GM12878 (cell line): ENCODE measurements around the gene ARID3A. TPM values are rescaled to one million over a fixed set of nuclear protein-coding genes. Genes with fewer than 3 reads are reported as not detected.
A peak's percentile ranks its signal among the peaks of the same experiment; 100 is the strongest.

ENCODE experiments used
- ATAC-seq: fragments of 200-7000 bp; cut with Tn5 transposase; 3 replicates; pipeline ENCODE4 v1.9.1; 2020; ENCODE audit warnings: mild to moderate bottlenecking, moderate library complexity
- BruUV-seq: library from RNA; stranded (reverse); fragments of 400-500 nt; replicated peaks from 2 replicates; lab custom pipeline; 2021; lab: Mats Ljungman, UMichigan
- CTCF ChIA-PET: fragments of 300-600 bp; sonication (Branson Sonifier 250); formaldehyde crosslinking; extraction: SDS; loops from one replicate; lab custom pipeline; 2021; ENCODE audit warnings: inconsistent platforms; lab: Yijun Ruan, JAX
- POLR2A ChIA-PET: fragments of 350-600 bp; formaldehyde crosslinking; extraction: SDS; loops from one replicate; lab custom pipeline; 2021; ENCODE audit warnings: inconsistent platforms; lab: Charles Lee
- RAD21 ChIA-PET: fragments of 300-600 bp; sonication (Branson Sonifier 250); formaldehyde crosslinking; loops from one replicate; lab custom pipeline; 2023; ENCODE audit warnings: antibody characterized with exemption; ENCODE audit not compliant: unreplicated experiment; lab: Charles Lee
- SMC1A ChIA-PET: fragments of 300-600 bp; sonication (Branson Sonifier 250); formaldehyde crosslinking; loops from one replicate; lab custom pipeline; 2023; ENCODE audit not compliant: unreplicated experiment, uncharacterized antibody; lab: Charles Lee
- DNase-seq: peaks from one replicate; pipeline ENCODE4 v3.0.0-alpha.2; 2011; ENCODE audit warnings: low read depth, low spot score
- FAIRE-seq: peaks from 3 replicates; lab custom pipeline; 2011; peaks lifted over from hg19 to GRCh38; lab: Jason Lieb, UNC
- H2AFZ ChIP-seq: 2 replicates; pipeline ENCODE4 v1.6.0; 2011; ENCODE audit warnings: low read depth, low read length, control low read depth; ENCODE audit not compliant: control insufficient read depth
- H3K27ac ChIP-seq: 2 replicates; pipeline ENCODE4 v1.5.1; 2011; ENCODE audit warnings: control low read depth; ENCODE audit not compliant: control insufficient read depth, insufficient read depth
- H3K27me3 ChIP-seq, 2 experiments: replicated peaks in 1 of 2; 2 replicates each; pipeline versions ENCODE4 v1.6.0 to v1.6.1; 2011; ENCODE audit warnings: low read length in 1 of 2; ENCODE audit not compliant: control insufficient read depth in 2 of 2, insufficient read depth in 2 of 2
- H3K36me3 ChIP-seq, 2 experiments: 2 replicates each; pipeline ENCODE4 v1.5.1; 2011; ENCODE audit warnings: low read length in 1 of 2; ENCODE audit not compliant: control insufficient read depth in 2 of 2, insufficient read depth in 2 of 2
- H3K4me1 ChIP-seq: 2 replicates; pipeline ENCODE4 v1.6.1; 2011; ENCODE audit warnings: mild to moderate bottlenecking, low read length, moderate library complexity, mixed read lengths; ENCODE audit not compliant: control insufficient read depth, insufficient read depth
- H3K4me2 ChIP-seq: 2 replicates; pipeline ENCODE4 v1.6.0; 2011; ENCODE audit warnings: control low read depth; ENCODE audit not compliant: control insufficient read depth, insufficient read depth
- H3K4me3 ChIP-seq: fragments of 200-600 bp; sonication (generic); 2 replicates; pipeline ENCODE4 v1.5.1; 2016
- H3K79me2 ChIP-seq: 2 replicates; pipeline ENCODE4 v1.6.0; 2011; ENCODE audit warnings: low read length; ENCODE audit not compliant: control insufficient read depth, insufficient read depth
- H3K9ac ChIP-seq: 2 replicates; pipeline ENCODE4 v1.8.0; 2011; ENCODE audit warnings: low read length, control low read depth, mixed read lengths; ENCODE audit not compliant: control insufficient read depth, insufficient read depth
- H3K9me3 ChIP-seq: replicated peaks from 3 replicates; pipeline ENCODE4 v1.5.1; 2011; ENCODE audit warnings: mild to moderate bottlenecking, low read length; ENCODE audit not compliant: control insufficient read depth, insufficient read depth
- H4K20me1 ChIP-seq: 2 replicates; pipeline ENCODE4 v1.6.0; 2011; ENCODE audit not compliant: control insufficient read depth, insufficient read depth
- BCL11A ChIP-seq: IDR thresholded peaks from 2 replicates; pipeline ENCODE4 v1.6.1; 2011; ENCODE audit warnings: low read depth, low read length
- CBX3 ChIP-seq: fragments of 200-600 bp; sonication (generic); IDR thresholded peaks from 2 replicates; pipeline ENCODE4 v1.6.1; 2016; ENCODE audit warnings: low read depth, borderline replicate concordance
- EED ChIP-seq: sonication (generic); IDR thresholded peaks from 2 replicates; pipeline ENCODE4 v1.6.1; 2016; ENCODE audit warnings: antibody characterized with exemption, low read depth
- EP300 ChIP-seq, 2 experiments: fragments of 150-350 bp in 1 of 2; IDR thresholded peaks; 2 replicates each; pipeline ENCODE4 v1.6.1; 2011 to 2012; ENCODE audit warnings: low read depth in 2 of 2, low read length in 2 of 2, borderline replicate concordance in 1 of 2, improper control_type of control experiment in 1 of 2, inconsistent platforms in 1 of 2; ENCODE audit not compliant: control insufficient read depth in 1 of 2
- EZH2 ChIP-seq: IDR thresholded peaks from 2 replicates; pipeline ENCODE4 v1.6.1; 2012; ENCODE audit warnings: low read depth, mild to moderate bottlenecking, control low read depth, inconsistent platforms, low read length, borderline replicate concordance; ENCODE audit not compliant: control insufficient read depth
- FOXM1 ChIP-seq: IDR thresholded peaks from 2 replicates; pipeline ENCODE4 v1.6.1; 2012; ENCODE audit warnings: low read depth, mild to moderate bottlenecking, inconsistent platforms, low read length, moderate library complexity
- GABPA ChIP-seq: IDR thresholded peaks from 2 replicates; pipeline ENCODE4 v1.6.1; 2014; ENCODE audit warnings: antibody characterized with exemption, low read depth, mild to moderate bottlenecking, inconsistent platforms
- HDAC6 ChIP-seq: fragments of 200-600 bp; sonication (generic); IDR thresholded peaks from one replicate; pipeline ENCODE4 v1.8.0; 2017; ENCODE audit warnings: antibody characterized with exemption; ENCODE audit not compliant: unreplicated experiment
- HSF1 ChIP-seq: fragments of 150-350 bp; IDR thresholded peaks from 2 replicates; pipeline ENCODE4 v1.6.1; 2014; ENCODE audit warnings: mild to moderate bottlenecking, low read depth, low read length
- IKZF1 ChIP-seq: fragments of 450-650 bp; conservative IDR thresholded peaks from 2 replicates; pipeline ENCODE4 v1.6.1; 2017; ENCODE audit warnings: antibody characterized with exemption, mild to moderate bottlenecking
- IRF3 ChIP-seq: fragments of 450-650 bp; IDR thresholded peaks from 2 replicates; pipeline ENCODE4 v1.6.1; 2014; ENCODE audit warnings: mild to moderate bottlenecking
- IRF4 ChIP-seq: IDR thresholded peaks from 2 replicates; pipeline ENCODE4 v1.6.1; 2011; ENCODE audit warnings: low read depth, low read length
- IRF5 ChIP-seq: fragments of 450-650 bp; IDR thresholded peaks from 2 replicates; pipeline ENCODE4 v1.6.1; 2017; ENCODE audit warnings: borderline replicate concordance
- LARP7 ChIP-seq: fragments of 450-650 bp; IDR thresholded peaks from 2 replicates; pipeline ENCODE4 v1.6.1; 2017; ENCODE audit warnings: mild to moderate bottlenecking
- MXI1 ChIP-seq: fragments of 150-350 bp; IDR thresholded peaks from 2 replicates; pipeline ENCODE4 v1.6.1; 2011; ENCODE audit warnings: low read depth, mild to moderate bottlenecking, inconsistent platforms, low read length, improper control_type of control experiment
- POU2F2 ChIP-seq: IDR thresholded peaks from 3 replicates; pipeline ENCODE4 v1.6.1; 2011; ENCODE audit warnings: low read depth, mild to moderate bottlenecking, low read length, borderline replicate concordance
- RAD51 ChIP-seq: fragments of 450-650 bp; IDR thresholded peaks from 2 replicates; pipeline ENCODE4 v1.6.1; 2016; ENCODE audit warnings: moderate library complexity, mild to moderate bottlenecking, inconsistent platforms
- TBL1XR1 ChIP-seq: IDR thresholded peaks from 2 replicates; pipeline ENCODE4 v1.6.1; 2012; ENCODE audit warnings: low read depth, low read length, improper control_type of control experiment
- ZBED1 ChIP-seq: IDR thresholded peaks from 2 replicates; pipeline ENCODE4 v1.6.1; 2016; ENCODE audit warnings: borderline replicate concordance
- WGBS: methylation state at CpG from one replicate; pipeline ENCODE4 v1.1.6; 2016; ENCODE audit warnings: low lambda C conversion rate; ENCODE audit not compliant: insufficient replicate concordance, insufficient coverage; ENCODE audit errors: missing lambda C conversion rate; 5-methylcytosine and 5-hydroxymethylcytosine counted together
- in situ Hi-C: fragments of 300-500 bp; cut with MboI; formaldehyde crosslinking; loops from 9 replicates; pipeline ENCODE4 v1.14.3; 2018; ENCODE audit warnings: mixed read lengths
- intact Hi-C: fragments of 100-400 bp; cut with micrococcal nuclease; formaldehyde crosslinking; loops from one replicate; pipeline ENCODE4 v1.14.2; 2022; ENCODE audit not compliant: unreplicated experiment
- polyA plus RNA-seq, 11 experiments: library from polyadenylated mRNA; depleted of rRNA in 4 of 11; unstranded in 6 of 11; stranded (reverse) in 5 of 11; fragments of >200 nt; fragmentation: Nextera tagmentation in 4 of 11; fragmentation: Illumina TruSeq in 1 of 11; extraction: Ambion mirVana in 4 of 11; extraction: Trizol in 1 of 11; gene quantifications; 1 replicate in 1 of 11; 2 replicates in 10 of 11; pipeline versions ENCODE4 v1.2.1 to v1.2.3, GENCODE V29; 2011 to 2016; ENCODE audit warnings: inconsistent platforms in 2 of 11, missing spikeins in 2 of 11, low read depth in 1 of 11
- total RNA-seq, 4 experiments: library from RNA; depleted of rRNA in 3 of 4; stranded (reverse); fragments of >200 nt in 3 of 4; fragmentation: Illumina TruSeq in 1 of 4; extraction: Trizol in 1 of 4; gene quantifications; 2 replicates each; pipeline versions ENCODE4 v1.2.1 to v1.2.3, GENCODE V29; 2013 to 2021

Gene ARID3A
- total and polyA plus RNA-seq, 10 of the 15 experiments (the other 5 are each of a cell fraction or from before 2014, with no cell fraction given): 0.76 to 70.0 (median 16.7) TPM

- TF ChIP-seq HDAC6 (no peak), IRF3 (no peak), IKZF1 (peak; percentile 65)
Observed at GRCh38 chr19:917323-918151, 8.3 kb upstream of the ARID3A start, which contains the start of gene KISS1R (continued).

GRCh38 chr19:918152-918437 lies 7.7 kb upstream of the ARID3A start:
- peaks cover 25% of the 10 kb centered on the region for H3K4me1 ChIP-seq
- ChIA-PET SMC1A (interaction anchor here (1.1 kb wide), 1 partner anchor 10 kb away, joined by 4 read pairs; no protein-coding TSS in a partner anchor), RAD21 (interaction anchor here (0.6 to 3.6 kb wide), 3 partner anchors 20 to 60 kb away, joined by 3 to 46 read pairs (median 5); no protein-coding TSS in a partner anchor), CTCF (interaction anchor here (4.6 kb wide), 1 partner anchor 54 kb away, joined by 50 read pairs; no protein-coding TSS in a partner anchor), POLR2A (interaction anchor here (0.6 kb wide), 1 partner anchor 411 kb away, joined by 8 read pairs; no protein-coding TSS in a partner anchor)
- H3K9ac ChIP-seq: no peak overlapping the region
- no peak overlapping the region for H2AFZ ChIP-seq
- no peaks in the 10 kb centered on the region for H4K20me1 ChIP-seq
- peaks cover 4% of the 10 kb centered on the region for H3K79me2 ChIP-seq
- H3K27me3 ChIP-seq: peaks cover 0 to 2% of the 10 kb centered on the region in 2 experiments; a peak in 1 of 4 replicates
- in situ Hi-C loops: no loop called here
- DNase-seq (no peak), ATAC-seq (no peak), FAIRE-seq (no peak)
- H3K36me3 ChIP-seq: no peaks in the 10 kb centered on the region
- WGBS: 28% methylated on average over 12 of the region's 12 CpGs
- H3K4me2 ChIP-seq: peak overlapping the region; percentile 77; the same call in 1 of the 2 replicates
- H3K9me3 ChIP-seq: no peaks in the 10 kb centered on the region
- intact Hi-C loops: no loop called here
- BruUV-seq: no TSS peak
- peak overlapping the region; percentile 41; the same call in 1 of the 2 replicates for H3K4me3 ChIP-seq
- no peak overlapping the region for H3K27ac ChIP-seq
- TF ChIP-seq BCL11A: no peak
- no peak for TF ChIP-seq EZH2
- no peak for TF ChIP-seq IRF4
- TF ChIP-seq EED: no peak
- no peak for TF ChIP-seq ZBED1
- no peak for TF ChIP-seq HSF1
- TF ChIP-seq FOXM1: no peak
- no peak for TF ChIP-seq EP300 (IDR thresholded peaks at IDR 0.05; ENCODE audit: borderline replicate concordance in 1 of 2, control insufficient read depth in 1 of 2, low read depth in 2 of 2, low read length in 2 of 2)
- TF ChIP-seq CBX3: no peak
- no peak for TF ChIP-seq MXI1
- no peak for TF ChIP-seq TBL1XR1
- no peak for TF ChIP-seq RAD51
- TF ChIP-seq IRF5: no peak
- TF ChIP-seq GABPA: no peak
- TF ChIP-seq POU2F2: no peak
- no peak for TF ChIP-seq HDAC6
- no peak for TF ChIP-seq LARP7
